Right atrium auricular region (tissue), 2 donors: ENCODE results near the gene CDC42EP3. TPM values are rescaled to one million over a fixed set of nuclear protein-coding genes. Genes with fewer than 3 reads are reported as not detected.

ENCODE experiments used
- DNase-seq: peaks from one replicate; pipeline ENCODE4 v3.0.0-alpha.2; 2019; ENCODE audit warnings: low spot score
- H3K27ac ChIP-seq, 2 donors: fragments of 200-600 bp; sonication (generic); 1 replicate in 1 of 2; 2 replicates in 1 of 2; pipeline ENCODE4 v1.5.1; 2016 to 2019
- H3K27me3 ChIP-seq, 2 donors: fragments of 200-600 bp; sonication (generic); one replicate each; pipeline versions ENCODE4 v1.5.1 to v1.6.0; 2017 to 2019
- H3K36me3 ChIP-seq: fragments of 200-600 bp; sonication (generic); one replicate; pipeline ENCODE4 v1.5.1; 2016
- H3K4me1 ChIP-seq, 2 donors: fragments of 200-600 bp; sonication (generic); one replicate each; pipeline versions ENCODE4 v1.5.1 to v1.6.0; 2017 to 2019
- H3K4me3 ChIP-seq, 2 donors: fragments of 200-600 bp; sonication (generic); 1 replicate in 1 of 2; 2 replicates in 1 of 2; pipeline ENCODE4 v1.5.1; 2017 to 2019; ENCODE audit warnings: mild to moderate bottlenecking in 1 of 2, moderate library complexity in 1 of 2
- H3K9me3 ChIP-seq, 2 donors: fragments of 200-600 bp; sonication (generic); one replicate each; pipeline ENCODE4 v1.5.1; 2019
- CTCF ChIP-seq, 2 donors: fragments of 200-600 bp; sonication (generic); IDR thresholded peaks; one replicate each; pipeline ENCODE4 v1.5.1; 2019; ENCODE audit warnings: antibody characterized with exemption in 2 of 2
- total RNA-seq, 2 donors: library from RNA; depleted of rRNA; stranded (reverse); fragments of >200 nt; gene quantifications; one replicate each; pipeline ENCODE4 v1.1.0, GENCODE V29; 2016

CDC42EP3 gene
- total RNA-seq, 2 donors from 2014 or later, result 38.5 to 105 TPM

GRCh38 chr2:37599688-37600525 is 71.5 kb downstream of the CDC42EP3 start:
- DNase-seq, result no peak
- Histone ChIP-seq H3K9me3 (no peaks in the 10 kb centered on the region), H3K36me3 (no peaks in the 10 kb centered on the region), H3K27me3 (no peaks in the 10 kb centered on the region), H3K4me3 (no peak overlapping the region), H3K4me1 (no peaks in the 10 kb centered on the region), H3K27ac (no peak overlapping the region)
- TF ChIP-seq CTCF (IDR thresholded peaks at IDR 0.05), result no peak

- no peak for DNase-seq
Observed at GRCh38 chr2:37593694-37594093, 77.7 kb downstream of the CDC42EP3 start.

GRCh38 chr2:37593024-37593423 is 78.4 kb downstream of the CDC42EP3 start:
- no peak overlapping the region for H3K4me3 ChIP-seq
- peak overlapping the region in 1 of 2 donors; percentile 6 for H3K27ac ChIP-seq
- no peak for DNase-seq

More at GRCh38 chr2:37593694-37594093, 77.7 kb downstream of the CDC42EP3 start:
- H3K27me3 ChIP-seq, result no peaks in the 10 kb centered on the region
- no peak for TF ChIP-seq CTCF (IDR thresholded peaks at IDR 0.05)
- peaks cover 0 to 13% of the 10 kb centered on the region in 2 donors for H3K9me3 ChIP-seq
- peaks cover 0 to 18% of the 10 kb centered on the region in 2 donors for H3K4me1 ChIP-seq
- no peak overlapping the region for H3K4me3 ChIP-seq
- no peak overlapping the region for H3K27ac ChIP-seq
- no peaks in the 10 kb centered on the region for H3K36me3 ChIP-seq

More at GRCh38 chr2:37593024-37593423, 78.4 kb downstream of the CDC42EP3 start:
- H3K9me3 ChIP-seq, result peaks cover 0 to 13% of the 10 kb centered on the region in 2 donors
- no peaks in the 10 kb centered on the region for H3K27me3 ChIP-seq
- H3K4me1 ChIP-seq, result peaks cover 0 to 18% of the 10 kb centered on the region in 2 donors
- no peaks in the 10 kb centered on the region for H3K36me3 ChIP-seq
- no peak for TF ChIP-seq CTCF (IDR thresholded peaks at IDR 0.05)
